HEK293 (cell line): Measurements from ENCODE around the gene RPS6KA2.

Experiments used
- CTCF ChIA-PET: fragments of 350-600 bp; formaldehyde crosslinking; extraction: SDS; loops from one replicate; lab custom pipeline; 2021; ENCODE audit warnings: antibody characterized with exemption; lab: Yijun Ruan, JAX
- POLR2A ChIA-PET: fragments of 300-600 bp; formaldehyde crosslinking; extraction: SDS; loops from one replicate; lab custom pipeline; 2020; ENCODE audit warnings: antibody characterized with exemption, inconsistent platforms; lab: Yijun Ruan, JAX
- H3K27ac ChIP-seq: fragments of 200-500 bp; sonication (Bioruptor generic); 2 replicates; pipeline ENCODE4 v1.5.1; 2014; ENCODE audit warnings: low read depth, low read length, control low read depth, inconsistent platforms; ENCODE audit errors: extremely low read depth
- H3K36me3 ChIP-seq, 2 experiments: fragments of 200-500 bp in 1 of 2; sonication (Bioruptor generic) in 1 of 2; 1 replicate in 1 of 2; 2 replicates in 1 of 2; pipeline ENCODE4 v1.5.1; 2014 to 2017; ENCODE audit warnings: inconsistent platforms in 2 of 2, low read length in 2 of 2; ENCODE audit not compliant: control insufficient read depth in 2 of 2, insufficient read depth in 1 of 2
- H3K4me1 ChIP-seq: fragments of 200-500 bp; sonication (Bioruptor generic); 2 replicates; pipeline ENCODE4 v1.5.1; 2014; ENCODE audit warnings: mild to moderate bottlenecking, low read length, inconsistent platforms; ENCODE audit not compliant: control insufficient read depth, insufficient read depth
- H3K4me3 ChIP-seq: 2 replicates; pipeline ENCODE4 v1.5.1; 2011; ENCODE audit warnings: low read depth, mild to moderate bottlenecking, control low read depth, low read length, moderate library complexity
- H3K9me3 ChIP-seq: fragments of 200-500 bp; sonication (Bioruptor generic); 2 replicates; pipeline ENCODE4 v1.5.1; 2014; ENCODE audit warnings: low read depth, low read length, inconsistent platforms; ENCODE audit not compliant: control insufficient read depth, insufficient read depth
- ATF2 ChIP-seq: fragments of 450-650 bp; formaldehyde crosslinking; IDR thresholded peaks from 2 replicates; pipeline ENCODE4 v1.5.1; 2016; ENCODE audit warnings: missing biosample characterization, missing genetic modification characterization, low read depth
- EGR2 ChIP-seq: fragments of 450-650 bp; formaldehyde crosslinking; IDR thresholded peaks from 2 replicates; pipeline ENCODE4 v1.5.1; 2016; ENCODE audit warnings: low read depth, missing biosample characterization, missing genetic modification characterization
- HOXC10 ChIP-seq: sonication (generic); formaldehyde crosslinking; IDR thresholded peaks from 2 replicates; pipeline ENCODE4 v1.8.1; 2023; ENCODE audit warnings: mild to moderate bottlenecking, missing genetic modification reagents
- PRDM2 ChIP-seq: fragments of 450-650 bp; formaldehyde crosslinking; IDR thresholded peaks from 2 replicates; pipeline ENCODE4 v1.5.1; 2016; ENCODE audit warnings: missing biosample characterization, missing genetic modification characterization, borderline replicate concordance
- ZFHX2 ChIP-seq: fragments of 450-650 bp; formaldehyde crosslinking; conservative IDR thresholded peaks from 2 replicates; pipeline ENCODE4 v1.5.1; 2016; ENCODE audit warnings: missing biosample characterization, missing genetic modification characterization
- ZNF169 ChIP-seq: fragments of 450-650 bp; formaldehyde crosslinking; IDR thresholded peaks from 2 replicates; pipeline ENCODE4 v1.5.1; 2016; ENCODE audit warnings: missing biosample characterization, missing genetic modification characterization
- ZNF302 ChIP-seq: fragments of 450-650 bp; formaldehyde crosslinking; IDR thresholded peaks from 2 replicates; pipeline ENCODE4 v1.5.1; 2016; ENCODE audit warnings: missing biosample characterization, missing genetic modification characterization, low read depth
- ZNF549 ChIP-seq: fragments of 450-650 bp; IDR thresholded peaks from 2 replicates; pipeline ENCODE4 v1.5.1; 2018; ENCODE audit warnings: missing biosample characterization, missing genetic modification characterization, mild to moderate bottlenecking, inconsistent platforms, moderate library complexity
- ZNF561 ChIP-seq: fragments of 450-650 bp; IDR thresholded peaks from 2 replicates; pipeline ENCODE4 v1.5.1; 2018; ENCODE audit warnings: missing biosample characterization, missing genetic modification characterization, borderline replicate concordance
- ZNF585B ChIP-seq: fragments of 450-650 bp; formaldehyde crosslinking; IDR thresholded peaks from 2 replicates; pipeline ENCODE4 v1.5.1; 2016; ENCODE audit warnings: missing biosample characterization, missing genetic modification characterization
- ZNF626 ChIP-seq: fragments of 450-650 bp; sonication (Bioruptor Pico); formaldehyde crosslinking; IDR thresholded peaks from 2 replicates; pipeline ENCODE4 v1.5.1; 2018; ENCODE audit warnings: missing biosample characterization, missing genetic modification characterization, inconsistent platforms
- ZNF776 ChIP-seq: fragments of 450-650 bp; formaldehyde crosslinking; IDR thresholded peaks from 2 replicates; pipeline ENCODE4 v1.5.0; 2017; ENCODE audit warnings: missing biosample characterization, missing genetic modification characterization, borderline replicate concordance
- ZNF830 ChIP-seq: fragments of 450-650 bp; IDR thresholded peaks from 2 replicates; pipeline ENCODE4 v1.5.0; 2018; ENCODE audit warnings: missing biosample characterization, missing genetic modification characterization, low read depth, mild to moderate bottlenecking, moderate library complexity
- ZSCAN18 ChIP-seq: fragments of 450-650 bp; formaldehyde crosslinking; IDR thresholded peaks from 2 replicates; pipeline ENCODE4 v1.5.1; 2016; ENCODE audit warnings: missing biosample characterization, missing genetic modification characterization

The RPS6KA2 gene

GRCh38 chr6:166500246-166500645 is 126.8 kb downstream of the RPS6KA2 start:
- no peaks in the 10 kb centered on the region for H3K4me1 ChIP-seq
- POLR2A ChIA-PET, result no interaction called here
- H3K36me3 ChIP-seq, result peaks cover 0 to 13% of the 10 kb centered on the region in 2 experiments; a peak in 1 of 3 replicates
- CTCF ChIA-PET, result interaction anchor here (0.6 to 0.7 kb wide), 4 partner anchors 31 to 1218 kb away, joined by 3 to 4 read pairs (median 4); no protein-coding TSS in a partner anchor
- H3K4me3 ChIP-seq, result no peak overlapping the region
- TF ChIP-seq ATF2 (no peak), ZNF169 (tag by site-specific recombination) (no peak), ZNF830 (no peak), ZNF776 (no peak), HOXC10 (CRISPR knock-in tag) (no peak), PRDM2 (tag by site-specific recombination) (no peak), ZNF302 (tag by site-specific recombination) (no peak), ZNF626 (tag by site-specific recombination) (no peak), ZNF585B (tag by site-specific recombination) (no peak), ZNF561 (no peak)
- no peaks in the 10 kb centered on the region for H3K9me3 ChIP-seq
- no peak overlapping the region for H3K27ac ChIP-seq

- H3K4me1 ChIP-seq, result no peaks in the 10 kb centered on the region
- ChIA-PET CTCF (interaction anchor here (0.6 to 0.7 kb wide), 3 partner anchors 31 to 1219 kb away, joined by 3 to 4 read pairs (median 4); no protein-coding TSS in a partner anchor), POLR2A (interaction anchor here (0.6 kb wide), 1 partner anchor 128 kb away, joined by 4 read pairs; no protein-coding TSS in a partner anchor)
- H3K36me3 ChIP-seq, result peaks cover 0 to 14% of the 10 kb centered on the region in 2 experiments; a peak in 1 of 3 replicates
- H3K9me3 ChIP-seq, result no peaks in the 10 kb centered on the region
- no peak overlapping the region for H3K4me3 ChIP-seq
- no peak overlapping the region for H3K27ac ChIP-seq
- TF ChIP-seq ZNF549 (tag by site-specific recombination) (no peak), EGR2 (tag by site-specific recombination) (peak; percentile 64), ZFHX2 (peak; percentile 56), ZNF561 (no peak), ZSCAN18 (tag by site-specific recombination) (no peak)
Observed at GRCh38 chr6:166499350-166500163, 127.5 kb downstream of the RPS6KA2 start.
